ENCODE measurements around the gene CD68.

GRCh38 chr17:7582396-7583252 is 3.2 kb downstream of the CD68 start:
- no peak for TF ChIP-seq CTCF (IDR thresholded peaks at IDR 0.05)
- no peak for TF ChIP-seq POLR2A (IDR thresholded peaks at IDR 0.05)
